ENCODE data around the gene PTCD3.

The PTCD3 gene

GRCh38 chr2:86105969-86106945 lies at the start of gene PTCD3:
PTCD3 (plus strand) TSS chr2:86106235; CDS start chr2:86106248, 13 bp downstream.
- H3K27ac ChIP-seq: peak within 1 kb of the TSS; percentile 81
- TF ChIP-seq CTCF (conservative IDR thresholded peaks at IDR 0.05; ENCODE audit: low read depth): no peak
- ChIA-PET POLR2A (ENCODE audit: low non-redundant PET) (no interaction called here), CTCF (interaction anchor here (0.5 to 0.7 kb wide), 3 partner anchors 35 to 381 kb away, joined by 3 to 5 read pairs (median 4); no protein-coding TSS in a partner anchor)
- peak; percentile 94 for DNase-seq (ENCODE audit: low spot score)

- ChIA-PET POLR2A (ENCODE audit: low non-redundant PET) (no interaction called here), CTCF (interaction anchor here (0.6 to 0.7 kb wide), 2 partner anchors 22 to 206 kb away, joined by 3 to 5 read pairs; no protein-coding TSS in a partner anchor)
- DNase-seq (ENCODE audit: low spot score): no peak
- H3K27ac ChIP-seq: no peak overlapping the region
- TF ChIP-seq CTCF (conservative IDR thresholded peaks at IDR 0.05; ENCODE audit: low read depth): no peak
These were observed 49.3 kb upstream of the PTCD3 start for GRCh38 chr2:86056590-86057331.

- ChIA-PET POLR2A (ENCODE audit: low non-redundant PET) (no interaction called here), CTCF (no interaction called here)
- H3K27ac ChIP-seq: no peak overlapping the region
- TF ChIP-seq CTCF (conservative IDR thresholded peaks at IDR 0.05; ENCODE audit: low read depth): no peak
- peak; percentile 36 for DNase-seq (ENCODE audit: low spot score)
These were observed 44.0 kb upstream of the PTCD3 start for GRCh38 chr2:86062043-86062442.

- no peak for TF ChIP-seq CTCF (conservative IDR thresholded peaks at IDR 0.05; ENCODE audit: low read depth)
- H3K27ac ChIP-seq: no peak overlapping the region
- ChIA-PET CTCF (interaction anchor here (0.7 kb wide), 1 partner anchor 175 kb away, joined by 5 read pairs; no protein-coding TSS in a partner anchor), POLR2A (ENCODE audit: low non-redundant PET) (no interaction called here)
- DNase-seq (ENCODE audit: low spot score): no peak
These were observed 42.0 kb upstream of the PTCD3 start for GRCh38 chr2:86064006-86064405.

- CTCF ChIA-PET: interaction anchor here (0.6 kb wide), 1 partner anchor 15 kb away, joined by 5 read pairs; no protein-coding TSS in a partner anchor
- no peak overlapping the region for H3K27ac ChIP-seq
- TF ChIP-seq CTCF (conservative IDR thresholded peaks at IDR 0.05; ENCODE audit: low read depth): no peak
- POLR2A ChIA-PET (ENCODE audit: low non-redundant PET): no interaction called here
- no peak for DNase-seq (ENCODE audit: low spot score)
These were observed 40.5 kb upstream of the PTCD3 start for GRCh38 chr2:86065512-86065911.

- no peak overlapping the region for H3K27ac ChIP-seq
- no peak for TF ChIP-seq CTCF (conservative IDR thresholded peaks at IDR 0.05; ENCODE audit: low read depth)
- ChIA-PET POLR2A (ENCODE audit: low non-redundant PET) (no interaction called here), CTCF (interaction anchor here (0.6 kb wide), 1 partner anchor 337 kb away, joined by 3 read pairs; no protein-coding TSS in a partner anchor)
- no peak for DNase-seq (ENCODE audit: low spot score)
These were observed 39.9 kb upstream of the PTCD3 start for GRCh38 chr2:86066007-86066578.

Measured in RWPE1 (cell line).